Measurements from ENCODE around the gene KCNH5.

KCNH5 gene

GRCh38 chr14:62739647-62740046, 305.6 kb downstream of the KCNH5 start:
- no peak for DNase-seq (ENCODE audit: low spot score)

- no peak for DNase-seq (ENCODE audit: low spot score)
These were observed 308.9 kb downstream of the KCNH5 start for GRCh38 chr14:62736048-62737043.

- DNase-seq (ENCODE audit: low spot score), result no peak
These were observed 310.4 kb downstream of the KCNH5 start for GRCh38 chr14:62734831-62735230.

GRCh38 chr14:62722406-62722805, 322.9 kb downstream of the KCNH5 start:
- DNase-seq (ENCODE audit: low spot score), result no peak

- no peak for DNase-seq (ENCODE audit: low spot score)
These were observed 326.6 kb downstream of the KCNH5 start for GRCh38 chr14:62718629-62719028.

GRCh38 chr14:62711351-62712023, 333.8 kb downstream of the KCNH5 start:
- no peak for DNase-seq (ENCODE audit: low spot score)

DNA sequence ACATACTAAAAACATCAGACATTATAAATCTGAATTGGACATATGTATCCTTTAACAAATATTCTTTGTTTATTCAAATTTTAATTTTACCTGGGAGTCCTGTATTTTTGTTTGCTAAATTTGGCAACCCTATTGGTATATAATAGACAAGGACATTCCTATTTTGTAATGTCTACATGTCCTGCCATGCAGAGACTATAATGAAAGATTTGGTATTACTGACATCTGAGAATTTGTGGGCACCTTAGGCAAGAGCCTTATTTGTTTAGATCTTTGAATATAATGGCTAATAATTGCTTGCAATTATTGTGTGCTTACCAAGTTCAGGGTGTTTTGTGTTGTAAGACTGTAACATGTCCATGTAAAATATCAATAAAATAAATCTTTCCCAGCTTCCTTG, 334.4 kb downstream of the KCNH5 start:
- DNase-seq (ENCODE audit: low spot score), result no peak

GRCh38 chr14:62709773-62710172, 335.5 kb downstream of the KCNH5 start:
- no peak for DNase-seq (ENCODE audit: low spot score)

- no peak for DNase-seq (ENCODE audit: low spot score)
These were observed 339.0 kb downstream of the KCNH5 start for GRCh38 chr14:62706217-62706616.

DNA sequence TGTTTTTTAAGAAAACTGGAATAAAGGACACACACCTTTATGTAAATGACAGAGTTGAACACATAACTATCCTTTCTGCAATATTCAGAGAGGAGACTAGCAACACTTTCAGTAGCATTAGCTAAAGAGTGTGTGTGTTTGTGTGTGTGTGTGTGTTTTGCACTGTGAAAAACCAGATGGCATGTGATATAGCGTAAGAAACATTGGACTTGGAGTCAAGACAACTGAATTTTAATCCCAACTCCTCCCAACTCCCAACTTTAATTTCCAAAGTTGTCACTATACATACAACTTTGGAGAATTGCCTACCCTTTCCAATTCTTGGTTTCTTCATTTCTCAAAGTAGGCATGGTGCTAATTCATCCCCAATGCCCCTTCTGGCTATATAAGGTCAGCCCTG, 347.8 kb downstream of the KCNH5 start:
- DNase-seq (ENCODE audit: low spot score), result no peak

DNA sequence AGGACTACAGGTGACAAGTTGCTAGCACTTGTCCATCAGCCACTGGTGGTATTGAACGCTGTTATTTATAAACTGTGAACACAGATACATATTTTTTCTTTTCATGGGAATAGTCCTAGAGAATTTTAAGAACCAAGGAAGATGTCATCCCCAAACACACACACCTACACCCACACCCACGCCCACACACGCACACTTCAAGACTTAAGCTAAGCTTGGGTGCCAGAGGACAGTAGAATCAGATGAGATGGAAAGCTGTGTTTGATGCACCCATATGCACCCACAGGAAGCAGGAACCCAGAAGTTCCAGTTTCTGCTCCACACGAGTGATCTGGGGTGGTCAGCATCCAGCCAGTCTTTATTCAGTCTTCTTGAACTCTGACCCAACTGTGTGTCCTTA, 348.3 kb downstream of the KCNH5 start:
- no peak for DNase-seq (ENCODE audit: low spot score)

DNA sequence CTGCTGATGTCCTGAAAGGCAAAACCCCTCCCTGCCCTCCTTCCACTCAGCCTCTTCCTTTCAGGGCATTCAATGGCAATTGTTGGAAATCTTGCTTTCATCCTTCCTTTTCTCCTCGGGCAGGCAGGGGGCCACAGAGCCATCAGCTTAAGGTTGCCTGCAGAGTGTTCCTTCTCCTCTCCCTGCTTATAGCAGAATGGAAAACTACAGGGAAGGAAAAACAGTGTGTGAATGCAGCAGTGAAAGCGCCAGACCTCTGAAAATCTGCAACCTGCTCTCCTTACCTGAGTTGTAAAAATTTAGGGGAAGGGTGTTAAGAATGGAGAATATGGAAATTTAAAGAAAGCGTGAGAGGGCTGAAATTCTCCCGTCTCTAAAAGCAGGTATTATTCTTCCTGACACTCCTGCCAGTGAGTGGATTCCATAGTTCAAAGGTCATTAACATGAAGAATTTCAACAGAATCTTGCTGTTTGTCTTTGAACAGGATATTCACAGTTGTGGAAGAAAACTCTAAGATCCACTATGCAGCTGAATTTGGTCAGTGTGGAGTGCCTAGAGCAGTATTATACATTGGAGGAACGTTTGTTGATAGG, 348.8 kb downstream of the KCNH5 start:
- no peak for DNase-seq (ENCODE audit: low spot score)

- DNase-seq (ENCODE audit: low spot score), result no peak
These were observed 351.2 kb downstream of the KCNH5 start for GRCh38 chr14:62694075-62694474.

DNA sequence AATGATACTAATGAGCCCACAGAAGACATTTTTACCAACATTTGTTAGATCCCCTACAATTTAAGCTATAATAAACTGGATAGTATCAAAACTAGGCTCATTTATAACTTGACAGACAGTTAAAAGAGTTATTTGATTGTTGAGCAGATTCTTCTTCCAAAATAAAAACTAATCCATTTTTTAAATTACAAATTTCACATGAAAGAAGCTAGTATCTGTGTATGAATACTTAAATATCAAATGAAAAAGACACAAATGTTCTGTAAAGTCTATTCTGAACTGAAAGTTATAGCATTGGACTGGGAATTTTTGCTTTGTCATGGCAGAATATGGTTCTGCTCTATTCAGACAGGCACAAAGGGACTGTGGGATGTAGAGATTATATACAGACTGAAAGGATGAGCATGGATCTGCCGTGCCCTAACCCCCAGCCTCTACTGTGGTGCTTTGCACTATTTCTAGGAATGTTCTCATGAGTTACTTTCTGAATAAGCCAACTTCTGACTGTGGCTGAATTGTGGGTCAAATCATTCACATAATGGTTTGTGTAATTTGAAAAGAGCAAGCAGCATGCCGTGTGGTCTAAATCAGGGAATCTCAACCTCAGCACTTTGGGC, 352.7 kb downstream of the KCNH5 start:
- DNase-seq (ENCODE audit: low spot score), result no peak

- DNase-seq (ENCODE audit: low spot score), result no peak
These were observed 353.4 kb downstream of the KCNH5 start for GRCh38 chr14:62691647-62692489.

- DNase-seq (ENCODE audit: low spot score), result no peak
These were observed 355.5 kb downstream of the KCNH5 start for GRCh38 chr14:62689733-62690132.

- DNase-seq (ENCODE audit: low spot score), result no peak
These were observed 357.4 kb downstream of the KCNH5 start for GRCh38 chr14:62687818-62688217.

DNA sequence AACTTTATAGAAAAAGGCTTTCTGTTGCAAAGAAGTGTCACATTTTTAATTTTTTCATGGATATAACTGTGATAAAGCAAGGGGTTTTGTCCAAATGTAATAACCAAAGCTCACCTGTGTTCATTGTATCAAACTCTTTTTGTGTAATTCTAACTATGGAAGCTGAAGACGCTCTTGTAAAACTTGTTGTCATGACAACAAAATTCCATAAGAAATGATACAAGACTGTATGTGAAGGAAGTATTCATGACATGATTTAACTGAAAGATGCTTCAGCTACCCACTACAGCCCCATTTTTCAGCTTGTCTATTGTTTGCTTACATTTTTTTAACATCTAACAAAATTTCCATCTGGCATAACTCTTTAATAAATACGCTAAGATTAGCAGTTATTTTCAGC, 360.9 kb downstream of the KCNH5 start:
- no peak for DNase-seq (ENCODE audit: low spot score)

DNA sequence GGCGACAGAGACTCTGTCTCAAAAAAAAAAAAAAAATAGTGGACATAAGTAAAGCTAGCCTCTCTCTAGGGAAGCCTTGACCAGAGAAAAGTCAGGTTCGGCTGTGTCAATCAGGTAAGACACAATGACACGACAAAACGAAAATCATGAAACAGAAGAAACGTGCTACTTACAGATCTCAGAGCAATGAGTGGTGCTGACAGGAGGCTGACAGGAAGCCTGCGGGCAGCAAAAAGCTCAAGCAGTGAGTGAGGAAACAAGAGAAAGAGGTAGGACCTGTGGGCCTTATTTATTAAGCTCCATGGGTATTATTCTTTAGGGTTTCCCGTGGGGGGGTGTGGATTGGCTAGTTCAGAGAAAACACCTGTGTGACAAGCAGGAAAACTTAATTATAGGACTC, 363.1 kb downstream of the KCNH5 start:
- no peak for DNase-seq (ENCODE audit: low spot score)

DNA sequence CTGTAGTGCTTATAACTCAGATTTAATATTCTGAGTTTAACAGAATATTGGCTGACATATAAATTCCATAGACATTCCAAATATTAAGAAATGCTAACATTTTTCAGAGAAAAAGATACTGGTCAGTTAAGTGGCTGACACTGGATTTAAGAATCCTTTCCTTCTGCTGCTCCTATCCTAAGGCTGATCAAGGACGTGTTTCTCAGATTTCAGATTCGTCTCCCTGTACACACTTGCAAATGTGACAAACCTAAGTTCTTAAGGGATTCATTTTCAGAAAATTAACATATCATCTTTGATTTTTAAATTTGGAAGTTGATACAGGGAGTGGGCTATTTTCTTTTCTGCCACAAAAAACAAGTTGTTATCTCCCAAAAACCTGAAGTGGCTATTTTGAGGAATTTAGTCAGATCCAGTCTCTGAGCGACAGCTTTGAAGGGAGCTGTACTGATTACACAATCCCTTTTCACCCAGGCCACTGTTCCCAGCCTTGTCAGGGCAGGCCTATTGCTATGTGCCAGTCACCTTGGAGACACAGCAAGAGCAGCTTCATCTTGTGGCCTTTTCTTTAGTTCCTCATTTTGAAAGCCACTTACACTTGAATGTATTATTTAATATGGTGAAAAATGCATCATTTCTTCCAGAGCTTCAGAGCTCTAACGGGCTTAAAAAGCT, 370.6 kb downstream of the KCNH5 start:
- no peak for DNase-seq (ENCODE audit: low spot score)
